Activated CD4-positive, alpha-beta T cell treated with anti-CD3 and anti-CD28 coated beads for 24 hours (primary cell): ENCODE data around the gene COL19A1.
"Not testable (repeated sequence)": the region's sequence is repeated elsewhere in the genome, so short reads cannot be mapped to it uniquely, and the experiment has no call there.

ENCODE experiments used
- DNase-seq, 2 donors: peaks; one replicate each; pipeline ENCODE4 v3.0.0-alpha.2; 2020; ENCODE audit warnings: low read depth in 2 of 2

Gene COL19A1

DNA sequence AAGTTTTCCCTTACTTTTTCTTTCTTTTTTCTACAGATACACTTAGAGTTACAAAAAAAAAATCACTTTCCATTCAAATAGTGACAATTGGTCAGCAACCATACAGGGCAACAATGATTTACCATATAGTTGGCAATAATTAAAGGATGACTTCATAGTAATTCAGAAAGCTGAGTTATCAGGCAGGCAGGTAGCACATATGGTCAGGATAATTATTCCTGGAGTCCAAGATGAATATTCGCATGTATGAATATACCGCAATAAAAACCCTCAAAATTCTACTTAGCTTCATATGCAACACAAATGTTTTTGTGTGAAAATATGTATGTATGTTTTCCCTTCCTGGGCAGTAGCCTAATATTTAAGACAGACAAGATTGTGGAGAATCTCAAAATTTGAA lies 34.5 kb downstream of the COL19A1 start:
- no peak for DNase-seq

DNA sequence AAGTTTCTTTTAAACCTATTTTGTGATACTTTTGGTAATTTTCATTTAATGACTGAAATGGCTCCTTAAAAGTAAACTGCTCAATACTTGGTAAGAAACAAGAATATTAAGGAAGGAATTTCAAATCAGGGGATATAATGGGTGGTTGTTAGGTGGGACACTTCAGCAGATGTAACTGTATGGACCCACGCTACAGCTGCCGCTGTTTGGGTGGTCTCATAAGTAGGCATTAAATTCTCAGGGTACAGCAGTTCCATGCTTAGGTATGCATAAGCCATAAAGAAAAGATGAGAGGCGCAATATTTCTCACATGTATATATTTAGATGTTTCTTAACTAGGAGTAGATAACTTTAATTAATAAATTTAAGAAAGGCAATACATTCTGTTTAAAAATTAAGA lies 35.0 kb downstream of the COL19A1 start:
- no peak for DNase-seq

DNA sequence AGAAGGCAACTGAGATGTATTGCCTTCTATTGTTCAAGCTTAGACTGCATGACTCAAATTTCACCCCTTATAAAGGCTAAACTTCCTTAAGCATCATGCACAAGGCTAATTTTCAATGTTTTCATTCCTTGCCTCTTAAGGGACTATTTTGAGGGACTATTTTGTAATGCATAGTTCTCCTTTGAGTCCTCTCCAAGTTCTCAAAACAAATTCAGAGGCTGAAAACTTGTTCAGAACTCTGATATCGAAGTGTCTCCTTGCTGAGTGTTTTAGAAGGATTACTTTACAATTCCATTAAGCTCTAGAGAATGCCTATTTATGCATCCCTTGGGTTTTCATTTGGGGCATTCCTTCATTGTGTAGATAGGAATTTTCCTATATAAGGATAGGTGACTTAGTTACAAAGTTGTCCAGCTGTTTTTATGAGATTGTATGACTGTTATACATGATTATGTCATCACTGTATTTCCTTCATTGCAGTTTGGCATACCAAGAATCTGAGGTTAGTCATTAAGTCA lies 41.7 kb downstream of the COL19A1 start:
- no peak for DNase-seq

DNA sequence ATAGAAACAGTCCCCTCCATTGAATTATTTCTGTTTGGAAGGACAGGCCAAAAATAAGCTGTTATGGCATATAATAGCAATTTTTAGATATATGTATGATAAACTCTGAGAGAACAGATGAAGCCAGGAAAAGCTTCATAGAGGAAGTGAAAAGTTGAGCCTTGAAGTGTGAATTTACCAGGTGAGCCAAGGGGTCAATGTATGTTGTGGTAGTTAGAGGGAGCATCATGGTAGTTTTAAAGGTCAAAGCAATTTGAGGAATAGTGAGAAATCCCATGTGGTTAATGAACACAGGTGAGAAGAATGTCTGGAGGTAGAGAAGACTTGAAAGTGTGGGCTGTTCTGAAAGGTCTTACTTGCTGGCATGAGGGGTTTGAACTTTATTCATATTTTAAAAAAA lies 47.0 kb downstream of the COL19A1 start:
- DNase-seq: no peak

DNA sequence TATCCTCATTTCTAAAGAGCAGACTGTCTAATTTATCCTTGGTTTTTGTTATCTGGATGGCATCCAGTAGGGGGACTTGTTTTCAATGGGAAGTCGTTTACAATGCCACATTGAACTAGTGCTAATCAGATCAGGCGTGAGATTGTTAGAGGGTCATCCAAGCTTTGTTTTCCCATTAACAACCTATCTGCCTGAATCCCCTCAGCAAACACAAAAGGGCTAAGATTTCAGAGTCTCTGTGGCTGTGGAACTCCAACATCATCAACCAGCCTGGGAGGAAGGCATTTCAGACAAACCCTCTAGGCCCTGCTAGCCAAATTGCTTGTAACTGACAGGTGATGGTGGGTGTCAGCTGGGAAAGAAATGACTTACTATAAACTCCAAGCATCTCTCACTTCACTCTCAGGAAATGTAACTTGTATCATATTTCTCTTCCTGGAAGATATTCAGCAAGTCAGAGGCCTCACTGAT lies 47.7 kb downstream of the COL19A1 start:
- no peak for DNase-seq

DNA sequence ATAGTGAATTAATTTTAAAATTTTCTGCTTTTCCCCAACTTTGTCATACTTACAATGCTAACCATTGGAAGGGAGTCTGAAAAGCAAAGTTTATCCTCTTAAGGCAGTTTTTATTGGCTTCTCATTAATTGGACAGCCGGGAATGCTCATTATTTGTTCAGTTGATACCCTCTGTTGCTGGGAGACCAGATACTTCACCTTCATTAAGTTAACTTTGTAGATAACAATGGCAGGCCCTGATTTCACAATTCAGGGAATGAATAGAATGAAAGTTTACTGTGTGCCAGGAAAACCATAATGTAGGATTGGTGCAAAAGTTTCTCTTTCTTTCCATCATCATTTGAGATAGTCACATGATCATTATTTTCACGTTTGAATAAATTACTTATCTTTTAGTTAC lies 49.0 kb downstream of the COL19A1 start:
- DNase-seq: no peak

DNA sequence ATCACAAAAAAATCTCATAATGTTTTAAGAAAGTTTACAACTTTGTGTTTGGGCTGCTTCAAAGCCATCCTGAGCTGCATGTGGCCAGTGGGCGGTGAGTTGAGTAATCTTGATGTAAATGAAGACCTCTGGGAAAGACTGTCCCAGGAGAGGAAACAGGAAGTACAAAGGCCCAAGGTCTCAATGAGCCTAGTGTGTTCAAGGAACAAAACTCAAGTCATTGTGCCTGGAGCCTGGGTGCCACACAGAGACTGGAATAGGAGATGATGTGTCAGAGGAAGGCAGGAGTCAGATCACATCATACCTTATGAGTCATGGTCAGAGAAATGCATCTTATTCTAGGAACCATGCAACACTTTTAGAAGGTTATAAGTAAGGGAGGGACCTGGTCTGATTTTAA lies 51.5 kb downstream of the COL19A1 start:
- no peak for DNase-seq

DNA sequence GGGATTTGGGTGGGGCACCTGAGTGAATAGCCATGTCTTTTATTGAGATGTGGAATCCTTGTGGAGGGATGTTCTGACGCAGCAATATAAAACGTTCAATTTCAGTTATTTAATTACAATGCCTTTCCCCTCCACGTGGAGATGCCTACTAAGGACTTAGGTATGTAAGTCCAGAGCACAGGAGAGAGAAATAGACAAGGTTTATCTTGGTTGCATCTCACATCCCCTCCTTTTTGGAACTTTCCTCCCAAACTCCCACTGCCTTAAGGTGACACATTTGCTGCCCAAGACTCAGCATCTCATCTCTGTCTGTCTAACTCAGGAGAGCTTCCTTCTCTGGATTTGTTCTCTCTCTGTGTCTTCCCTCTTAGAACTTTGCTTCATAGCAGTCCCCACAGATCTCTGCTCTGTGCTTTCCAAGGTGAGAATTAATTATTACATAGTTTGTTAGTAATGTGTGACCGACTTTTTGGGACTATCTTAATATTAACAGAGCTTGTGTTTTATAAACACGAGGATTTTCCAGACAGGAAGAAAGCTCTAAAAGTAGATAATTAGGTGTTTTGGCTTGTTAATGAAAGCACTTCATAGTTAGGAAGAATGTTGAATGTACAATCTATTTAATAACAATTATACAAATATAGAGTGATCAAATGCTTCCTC lies 52.6 kb downstream of the COL19A1 start:
- no peak for DNase-seq

DNA sequence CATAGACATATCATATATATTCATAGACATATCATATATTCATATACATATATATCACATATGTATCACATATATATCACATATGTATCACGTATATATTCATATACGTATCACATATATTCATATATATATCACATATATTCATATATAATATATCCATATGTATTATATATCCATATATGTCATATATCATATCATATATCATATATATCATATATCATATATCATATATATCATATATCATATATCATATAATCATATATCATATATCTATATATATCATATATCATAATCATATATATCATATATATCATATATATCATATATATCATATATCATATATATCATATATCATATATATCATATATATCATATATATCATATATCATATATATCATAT lies 54.7 kb downstream of the COL19A1 start:
- not testable (repeated sequence) for DNase-seq

DNA sequence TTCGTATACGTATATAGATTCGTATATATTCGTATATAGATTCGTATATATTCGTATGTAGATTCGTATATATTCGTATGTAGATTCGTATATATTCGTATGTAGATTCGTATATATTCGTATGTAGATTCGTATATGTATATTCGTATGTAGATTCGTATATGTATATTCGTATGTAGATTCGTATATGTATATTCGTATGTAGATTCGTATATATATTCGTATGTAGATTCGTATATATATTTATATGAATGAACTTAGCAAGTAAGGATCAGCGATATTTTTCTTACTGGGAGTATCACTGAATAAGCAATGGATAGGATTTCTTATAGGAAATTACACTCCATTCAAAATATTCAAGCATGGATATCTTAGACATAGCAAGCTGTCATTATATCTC lies 55.3 kb downstream of the COL19A1 start:
- DNase-seq: not testable (repeated sequence)

DNA sequence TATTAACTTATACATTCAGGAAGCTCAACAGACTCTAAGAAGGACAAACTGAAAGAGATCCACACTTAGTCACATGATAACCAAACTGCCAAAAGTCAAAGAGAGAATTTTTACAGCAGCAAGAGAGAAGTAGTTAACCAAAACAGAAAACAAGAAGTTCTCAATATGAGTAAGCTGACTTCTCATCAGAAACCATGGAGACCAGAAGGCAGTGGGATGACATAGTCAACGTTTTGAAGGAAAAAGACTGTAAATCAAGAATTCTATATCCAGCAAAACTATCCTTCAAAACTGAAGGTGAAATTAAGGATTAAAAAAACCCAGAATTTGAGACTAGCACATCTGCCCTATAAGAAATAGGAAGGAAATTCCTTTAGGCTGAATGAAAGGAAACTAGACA lies 60.4 kb downstream of the COL19A1 start:
- DNase-seq: no peak

DNA sequence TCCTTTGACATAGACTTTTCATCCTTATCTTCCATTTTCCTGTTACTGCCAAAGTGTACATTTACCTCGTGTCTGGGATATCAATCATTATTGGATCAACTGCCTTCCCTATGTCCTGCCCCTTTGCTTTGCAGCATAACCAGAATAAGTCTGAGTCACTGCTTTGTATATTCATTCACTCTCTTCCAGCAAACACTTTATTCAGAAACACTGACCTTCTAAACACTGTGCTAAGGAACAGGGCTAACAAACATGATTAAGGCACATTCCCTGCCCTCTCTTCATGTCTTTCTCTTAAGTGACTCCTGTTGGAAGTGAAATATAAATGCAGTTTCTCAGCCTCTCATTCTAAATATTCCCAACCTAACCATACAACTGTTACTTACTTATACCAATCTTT lies 66.9 kb downstream of the COL19A1 start:
- DNase-seq: no peak

DNA sequence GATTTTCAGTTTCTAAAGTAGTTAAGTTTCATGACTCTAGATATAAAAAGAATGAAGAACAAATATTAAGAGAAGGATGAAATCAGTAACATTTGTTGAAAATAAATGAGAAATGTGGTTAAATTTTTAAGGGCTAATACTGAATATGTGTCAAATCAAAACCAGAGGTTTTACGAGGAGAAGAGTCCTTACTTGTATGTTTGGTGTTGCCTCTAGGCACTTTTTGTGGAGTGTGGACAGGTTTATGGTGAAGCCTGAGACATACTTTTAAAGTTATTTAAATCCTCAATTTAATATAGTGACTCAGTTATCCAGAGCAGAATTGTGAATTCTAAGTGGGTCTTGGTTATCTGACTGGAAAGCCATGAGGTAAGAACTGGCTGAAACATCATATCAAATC lies 68.7 kb downstream of the COL19A1 start:
- DNase-seq: no peak

DNA sequence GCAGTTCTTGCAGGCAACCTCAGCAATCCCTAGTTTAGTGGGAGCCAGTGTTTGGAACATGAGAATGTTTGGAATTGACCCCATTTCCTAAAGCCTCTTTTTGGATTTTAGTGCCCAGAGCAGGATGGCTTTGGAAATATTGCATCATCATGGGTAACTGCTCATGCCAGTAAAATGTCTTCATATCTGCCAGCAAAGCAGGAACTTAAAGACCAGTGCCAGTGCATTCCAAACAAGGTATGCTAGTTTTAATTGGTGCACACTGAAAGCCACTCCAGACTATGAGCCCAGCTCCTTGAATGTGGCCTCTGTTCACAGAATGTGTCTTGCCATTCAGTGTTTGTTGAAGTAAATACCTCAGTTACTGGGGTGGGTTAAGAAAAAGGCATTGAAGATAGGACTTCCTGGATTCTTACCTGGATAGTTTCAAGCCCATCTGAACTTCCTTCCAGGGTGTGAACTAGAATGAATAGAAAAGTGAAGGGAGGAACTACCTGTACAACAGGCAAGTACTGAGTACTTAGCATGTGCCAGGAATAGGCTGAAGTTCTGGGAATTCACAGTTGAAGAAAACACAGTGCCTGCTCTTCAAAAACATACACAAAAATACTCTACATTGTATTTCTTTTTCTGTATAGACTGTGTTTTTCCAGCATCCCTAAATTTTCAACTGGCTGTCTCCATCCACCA lies 70.5 kb downstream of the COL19A1 start:
- DNase-seq: no peak

DNA sequence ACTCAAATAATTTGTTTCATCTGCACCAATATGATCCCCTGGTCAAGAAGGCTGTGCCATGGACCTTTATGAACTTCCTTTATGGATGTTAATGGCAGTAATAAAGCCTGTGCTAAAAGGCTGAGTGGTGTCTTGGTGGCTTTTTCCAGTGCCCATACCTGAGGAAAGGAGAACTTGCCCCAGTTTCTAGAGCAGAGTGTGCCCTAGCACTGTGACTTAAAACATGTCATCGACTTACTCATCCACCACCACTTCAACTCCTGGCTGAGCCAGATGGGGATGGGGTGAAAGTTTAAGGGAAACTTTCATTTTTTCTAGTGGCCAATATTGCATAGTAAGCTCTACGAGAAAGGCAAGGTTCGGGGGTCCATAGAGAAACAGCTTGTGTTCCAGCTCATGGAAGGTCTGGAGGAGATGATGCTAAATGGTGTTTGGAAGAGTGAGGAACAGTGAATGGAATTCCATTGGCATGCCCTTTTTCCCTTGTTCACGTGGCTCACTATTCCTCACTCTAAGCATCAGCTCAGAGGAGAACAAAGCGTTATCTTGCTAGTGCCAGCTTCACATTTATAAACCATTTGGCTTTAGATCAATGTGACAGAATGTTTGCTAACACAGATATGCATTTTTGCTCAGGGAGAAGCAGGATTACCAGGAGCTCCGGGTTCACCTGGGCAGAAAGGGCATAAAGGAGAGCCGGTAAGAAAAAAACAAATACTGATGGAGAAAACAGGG lies 71.2 kb downstream of the COL19A1 start:
- no peak for DNase-seq

DNA sequence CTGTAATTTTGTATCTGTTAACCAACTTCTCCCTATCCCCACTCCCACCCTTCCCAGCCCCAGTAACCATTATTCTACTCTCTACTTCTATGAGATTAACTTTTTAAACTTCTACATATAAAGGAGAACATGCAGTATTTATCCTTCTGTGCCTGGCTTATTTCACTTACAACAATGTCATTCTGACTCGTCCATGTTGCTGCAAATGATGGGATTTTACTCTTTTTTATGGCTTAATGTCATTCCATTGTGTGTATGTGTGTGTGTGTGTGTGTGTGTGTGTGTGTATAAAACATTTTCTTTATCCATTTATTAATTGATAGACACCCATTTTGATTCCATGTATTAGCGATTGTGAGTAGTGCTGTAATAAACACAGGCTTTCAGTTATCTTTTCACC lies 76.1 kb downstream of the COL19A1 start:
- no peak for DNase-seq

DNA sequence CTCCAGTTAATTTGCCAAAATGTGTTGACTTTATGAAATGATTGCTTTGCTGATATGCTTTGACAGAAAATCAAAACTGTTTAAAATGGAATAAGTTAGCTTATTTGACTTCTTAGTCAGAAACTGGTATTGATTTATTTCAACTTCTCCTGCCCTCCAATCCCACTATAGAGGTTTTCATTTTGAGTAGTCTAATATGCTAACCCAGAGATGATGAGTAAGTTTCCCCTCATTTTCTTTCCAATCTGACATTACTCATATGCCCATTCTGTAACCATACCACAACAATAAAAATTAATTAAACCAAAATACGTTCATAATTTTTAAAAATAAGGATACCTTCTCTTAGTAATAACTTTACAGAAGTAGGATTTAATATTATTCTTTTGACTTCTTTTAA lies 78.8 kb downstream of the COL19A1 start:
- no peak for DNase-seq

DNA sequence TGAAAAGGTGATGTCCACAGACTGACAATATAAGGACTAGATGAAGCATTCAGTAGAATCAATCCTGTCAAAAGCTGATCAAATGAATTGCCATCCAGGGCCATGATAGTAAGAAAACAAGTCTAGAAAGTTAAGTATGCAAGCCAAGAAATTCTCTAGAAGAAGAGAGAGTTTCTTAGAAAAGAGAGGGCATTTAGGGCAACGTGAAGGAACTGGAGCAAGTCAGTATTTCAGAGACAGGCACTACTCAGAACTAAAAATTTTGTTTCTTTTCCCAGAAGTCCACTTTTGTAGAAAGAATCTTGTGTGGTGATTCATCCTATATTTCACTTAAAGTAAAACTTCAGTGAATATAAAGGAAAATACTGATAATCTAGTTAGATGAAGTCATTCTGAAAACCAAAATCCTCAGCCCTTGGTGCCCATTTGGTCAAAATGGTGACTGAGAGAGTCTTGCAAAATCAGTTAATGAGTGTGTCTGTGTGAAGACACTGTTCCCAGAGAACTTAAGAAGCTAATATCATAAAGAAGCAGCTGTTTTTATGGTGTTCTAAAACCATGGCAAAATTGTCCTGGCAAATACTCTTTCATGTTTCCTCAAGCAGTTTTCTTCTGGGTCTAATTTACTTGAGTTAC lies 82.2 kb downstream of the COL19A1 start:
- no peak for DNase-seq

DNA sequence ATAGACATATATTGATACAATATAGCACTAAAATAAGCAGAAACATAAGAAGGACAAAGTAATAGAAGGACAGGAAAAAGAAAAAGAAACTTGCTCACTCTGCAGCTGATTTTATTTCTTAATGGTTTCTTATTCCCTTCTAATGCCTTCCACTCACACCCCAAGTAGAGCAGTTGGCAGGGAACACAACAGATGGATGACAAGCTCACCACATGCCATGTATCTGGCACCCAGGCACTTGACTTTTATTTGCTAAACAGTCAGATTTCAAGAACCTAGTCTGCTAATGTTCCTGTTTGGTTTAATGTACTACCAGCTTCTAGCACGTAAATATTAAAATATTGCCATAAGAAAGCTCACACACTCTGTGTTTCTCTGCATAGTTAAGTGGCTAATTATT lies 87.1 kb downstream of the COL19A1 start:
- no peak for DNase-seq

DNA sequence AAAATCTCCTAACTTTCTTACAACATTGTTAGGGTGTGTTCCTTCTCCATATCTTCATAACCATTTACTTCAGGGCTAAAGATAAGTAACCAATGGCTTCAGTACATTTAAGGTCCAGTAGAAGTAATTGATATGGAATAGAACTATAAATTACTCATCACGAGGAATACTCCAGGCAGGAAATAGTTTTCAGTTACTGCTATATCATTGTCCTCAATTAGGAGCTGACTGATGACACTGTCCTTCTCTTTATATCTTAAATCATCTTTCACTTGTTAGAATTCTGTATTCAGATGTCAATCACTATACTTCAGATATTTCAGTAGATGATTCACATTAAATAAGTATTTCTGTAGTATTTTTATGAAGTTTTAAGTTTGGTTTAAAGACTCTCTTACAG lies 88.4 kb downstream of the COL19A1 start:
- DNase-seq: no peak

DNA sequence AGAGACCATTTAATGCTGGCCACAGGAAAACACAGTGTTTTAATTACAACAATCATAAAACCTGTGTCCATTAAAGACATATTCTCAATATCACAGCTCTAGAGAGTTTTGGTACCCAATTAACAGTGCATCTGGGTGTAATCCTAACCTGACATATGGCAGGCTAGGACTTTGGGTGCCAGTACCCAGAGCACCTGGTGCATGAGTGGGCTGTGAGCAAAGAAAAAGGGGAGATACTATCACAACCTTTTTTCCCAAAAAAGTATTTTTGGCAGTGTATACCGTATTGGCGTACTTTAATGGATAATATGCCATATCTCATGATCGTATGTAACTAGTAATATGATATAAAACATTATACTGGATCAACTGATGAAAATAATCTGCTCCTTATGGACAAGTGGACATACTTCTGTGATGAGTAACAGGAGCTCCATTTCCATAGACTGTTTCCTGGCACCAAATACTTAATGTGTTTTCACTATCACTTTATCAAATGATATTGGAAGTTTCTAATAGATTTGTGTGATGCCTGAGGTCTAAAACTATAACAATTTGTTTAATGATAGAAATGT lies 91.7 kb downstream of the COL19A1 start:
- no peak for DNase-seq

DNA sequence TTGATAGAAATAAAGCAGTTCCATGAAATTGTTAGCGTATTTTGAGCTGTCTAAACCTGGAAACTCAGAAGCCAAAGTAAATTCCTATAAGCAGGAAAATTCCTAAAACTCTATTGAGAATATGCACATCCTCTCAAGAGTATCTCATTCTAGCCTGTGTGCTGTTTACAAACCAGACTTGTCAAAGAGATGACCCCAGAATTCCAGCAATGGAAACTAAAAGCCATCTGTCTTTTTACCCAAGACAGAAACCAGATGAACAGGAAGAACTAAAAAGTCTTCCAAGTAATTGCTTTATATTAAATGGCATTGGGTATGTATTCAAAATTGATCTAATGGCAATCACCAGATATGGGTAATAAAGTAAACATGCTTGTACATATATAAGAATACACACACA lies 92.6 kb downstream of the COL19A1 start:
- DNase-seq: no peak
